Stimulated activated memory B cell treated with anti-CD40 and anti-IgM and Interleukin-4, amounts not matched to agents 10 μg/mL and 1 μg/mL and 100 μg/mL, for 72 hours (primary cell): Measurements from ENCODE around the gene FAHD2A.
"Not testable (repeated sequence)": the region's sequence is repeated elsewhere in the genome, so short reads cannot be mapped to it uniquely, and the experiment has no call there.

Experiments used
- ATAC-seq: fragments of 150-1000 bp; cut with Tn5 transposase; 2 replicates; pipeline ENCODE4 v1.10.0; 2021
- H3K27ac Mint-ChIP-seq: one replicate; pipeline ENCODE4 v1.8.0; 2022; ENCODE audit warnings: mild to moderate bottlenecking, mixed read lengths
- H3K27me3 Mint-ChIP-seq: one replicate; pipeline ENCODE4 v1.8.0; 2022; ENCODE audit warnings: mixed read lengths
- H3K36me3 Mint-ChIP-seq: one replicate; pipeline ENCODE4 v1.8.0; 2022; ENCODE audit warnings: mixed read lengths
- H3K4me1 Mint-ChIP-seq: one replicate; pipeline ENCODE4 v1.8.0; 2022; ENCODE audit warnings: mixed read lengths
- H3K4me3 Mint-ChIP-seq: one replicate; pipeline ENCODE4 v1.8.0; 2022; ENCODE audit warnings: mild to moderate bottlenecking, moderate library complexity, mixed read lengths
- H3K9me3 Mint-ChIP-seq: one replicate; pipeline ENCODE4 v1.8.0; 2022; ENCODE audit warnings: mixed read lengths

FAHD2A gene

GRCh38 chr2:95433973-95434372 is 31.5 kb downstream of the FAHD2A start:
- not testable (repeated sequence) for H3K27ac Mint-ChIP-seq, H3K27me3 Mint-ChIP-seq, H3K9me3 Mint-ChIP-seq, ATAC-seq, H3K4me3 Mint-ChIP-seq, H3K4me1 Mint-ChIP-seq, H3K36me3 Mint-ChIP-seq

GRCh38 chr2:95434507-95435076 is 32.1 kb downstream of the FAHD2A start:
- not testable (repeated sequence) for H3K36me3 Mint-ChIP-seq, H3K9me3 Mint-ChIP-seq, H3K4me3 Mint-ChIP-seq, H3K27ac Mint-ChIP-seq, H3K4me1 Mint-ChIP-seq, H3K27me3 Mint-ChIP-seq, ATAC-seq

- not testable (repeated sequence) for H3K9me3 Mint-ChIP-seq, H3K27ac Mint-ChIP-seq, H3K36me3 Mint-ChIP-seq, H3K27me3 Mint-ChIP-seq, H3K4me1 Mint-ChIP-seq, ATAC-seq, H3K4me3 Mint-ChIP-seq
Measured at GRCh38 chr2:95435162-95435871, 32.8 kb downstream of the FAHD2A start.

- H3K27me3 Mint-ChIP-seq, H3K9me3 Mint-ChIP-seq, ATAC-seq, H3K36me3 Mint-ChIP-seq, H3K4me3 Mint-ChIP-seq, H3K4me1 Mint-ChIP-seq, H3K27ac Mint-ChIP-seq: not testable (repeated sequence)
Measured at GRCh38 chr2:95435872-95436209, 33.3 kb downstream of the FAHD2A start.

GRCh38 chr2:95442474-95443099 is 40.1 kb downstream of the FAHD2A start:
- not testable (repeated sequence) for H3K27me3 Mint-ChIP-seq, H3K27ac Mint-ChIP-seq, H3K9me3 Mint-ChIP-seq, H3K4me1 Mint-ChIP-seq, H3K36me3 Mint-ChIP-seq, H3K4me3 Mint-ChIP-seq, ATAC-seq

- H3K4me3 Mint-ChIP-seq, H3K36me3 Mint-ChIP-seq, H3K9me3 Mint-ChIP-seq, H3K27me3 Mint-ChIP-seq, H3K27ac Mint-ChIP-seq, ATAC-seq, H3K4me1 Mint-ChIP-seq: not testable (repeated sequence)
Measured at GRCh38 chr2:95445317-95445716, 42.8 kb downstream of the FAHD2A start.

GRCh38 chr2:95463292-95463691 is 60.8 kb downstream of the FAHD2A start:
- not testable (repeated sequence) for H3K27me3 Mint-ChIP-seq, H3K4me3 Mint-ChIP-seq, H3K36me3 Mint-ChIP-seq, ATAC-seq, H3K27ac Mint-ChIP-seq, H3K4me1 Mint-ChIP-seq, H3K9me3 Mint-ChIP-seq
